Stimulated activated CD4-positive, alpha-beta T cell treated with anti-CD3 and anti-CD28 coated beads, Interleukin-12 subunit alpha, Interleukin-12 subunit beta, amount 100 ng/mL, for 4 hours (primary cell): ENCODE measurements around the gene PLPP6.
"Not testable (repeated sequence)": the region's sequence is repeated elsewhere in the genome, so short reads cannot be mapped to it uniquely, and the experiment has no call there.

ENCODE experiments used
- DNase-seq: peaks from one replicate; pipeline ENCODE4 v3.0.0-alpha.2; 2020

Gene PLPP6

DNA sequence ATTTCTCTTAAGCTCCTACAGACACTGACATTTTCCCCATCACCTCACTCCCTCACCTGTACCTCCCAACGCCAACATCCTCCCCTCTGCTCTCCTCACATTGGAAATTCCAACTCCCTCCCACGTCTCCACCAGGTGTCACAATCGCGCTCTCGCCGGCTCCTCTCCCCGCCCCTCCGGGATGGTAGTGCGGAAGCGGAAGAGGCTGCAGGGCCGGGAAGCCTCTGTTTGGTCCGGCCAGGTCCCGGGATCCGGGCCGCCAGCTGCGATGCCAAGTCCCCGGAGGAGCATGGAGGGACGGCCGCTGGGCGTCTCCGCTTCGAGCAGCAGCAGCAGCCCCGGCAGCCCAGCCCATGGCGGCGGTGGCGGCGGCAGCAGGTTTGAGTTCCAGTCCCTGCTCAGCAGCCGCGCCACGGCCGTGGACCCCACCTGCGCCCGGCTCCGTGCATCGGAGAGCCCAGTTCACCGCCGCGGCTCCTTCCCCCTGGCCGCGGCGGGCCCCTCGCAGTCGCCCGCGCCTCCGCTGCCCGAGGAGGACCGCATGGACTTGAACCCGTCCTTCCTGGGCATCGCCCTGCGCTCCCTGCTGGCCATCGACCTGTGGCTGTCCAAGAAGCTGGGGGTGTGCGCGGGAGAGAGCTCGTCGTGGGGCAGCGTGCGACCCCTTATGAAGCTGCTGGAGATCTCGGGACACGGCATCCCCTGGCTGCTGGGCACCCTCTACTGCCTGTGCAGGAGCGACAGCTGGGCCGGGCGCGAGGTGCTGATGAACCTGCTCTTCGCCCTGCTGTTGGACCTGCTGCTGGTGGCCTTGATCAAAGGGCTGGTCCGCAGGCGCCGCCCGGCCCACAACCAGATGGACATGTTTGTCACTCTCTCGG, at the start of gene PLPP6:
Gene PLPP6 (plus strand): TSS at position 187 of the 881 bp plus-strand sequence. CDS start 82 bp downstream, at position 269.
- DNase-seq = peak; percentile 60

GRCh38 chr9:4614627-4615026, 47.5 kb upstream of the PLPP6 start:
- DNase-seq = no peak

DNA sequence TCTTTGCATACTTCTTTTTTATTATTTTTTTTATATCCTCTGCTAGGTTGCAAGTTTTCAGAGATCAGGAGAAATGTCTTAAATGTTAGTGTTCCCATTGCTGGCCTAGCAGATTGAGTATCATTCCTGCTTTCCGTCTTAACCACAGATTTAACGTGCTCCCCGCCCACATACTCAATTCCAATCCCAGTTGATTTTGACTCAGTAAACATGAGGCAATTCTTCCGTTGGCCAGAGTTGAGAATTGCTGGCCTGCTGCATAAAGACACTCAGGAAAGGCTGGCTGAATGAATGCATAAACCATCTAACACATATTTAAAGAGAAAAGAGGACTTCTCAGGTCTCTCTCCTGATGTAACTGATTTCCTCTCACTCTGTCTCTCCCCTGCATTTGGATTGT, 46.8 kb upstream of the PLPP6 start:
- DNase-seq = no peak

DNA sequence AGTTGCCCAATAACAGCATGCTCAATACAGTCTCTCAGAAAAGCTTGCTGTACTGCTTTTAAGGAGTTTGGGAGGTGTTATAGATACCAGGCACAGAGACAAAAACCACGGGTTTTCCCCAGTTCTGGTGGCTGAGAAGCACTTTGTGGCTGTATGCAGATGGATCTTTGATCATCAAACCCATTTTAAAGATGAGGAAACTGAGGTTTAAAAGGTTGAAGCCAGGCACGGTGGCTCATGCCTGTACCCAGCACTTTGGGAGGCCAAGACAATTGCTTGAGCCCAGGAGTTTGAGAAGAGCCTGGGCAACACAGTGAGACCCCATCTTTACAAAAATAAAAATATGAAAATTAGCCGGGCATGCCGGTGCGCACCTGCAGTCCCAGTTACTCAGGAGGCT, 46.3 kb upstream of the PLPP6 start:
- DNase-seq = no peak

GRCh38 chr9:4617752-4618151, 44.3 kb upstream of the PLPP6 start:
- no peak for DNase-seq

- DNase-seq = no peak
These were observed 43.4 kb upstream of the PLPP6 start for GRCh38 chr9:4618700-4619099.

GRCh38 chr9:4620057-4620765, 41.9 kb upstream of the PLPP6 start:
- DNase-seq = no peak

GRCh38 chr9:4620881-4621555, 41.1 kb upstream of the PLPP6 start:
- DNase-seq = no peak

- DNase-seq = no peak
These were observed 40.1 kb upstream of the PLPP6 start for GRCh38 chr9:4622016-4622415.

GRCh38 chr9:4630836-4631235, 31.3 kb upstream of the PLPP6 start:
- no peak for DNase-seq

- no peak for DNase-seq
These were observed 23.1 kb upstream of the PLPP6 start for GRCh38 chr9:4638968-4639367.

DNA sequence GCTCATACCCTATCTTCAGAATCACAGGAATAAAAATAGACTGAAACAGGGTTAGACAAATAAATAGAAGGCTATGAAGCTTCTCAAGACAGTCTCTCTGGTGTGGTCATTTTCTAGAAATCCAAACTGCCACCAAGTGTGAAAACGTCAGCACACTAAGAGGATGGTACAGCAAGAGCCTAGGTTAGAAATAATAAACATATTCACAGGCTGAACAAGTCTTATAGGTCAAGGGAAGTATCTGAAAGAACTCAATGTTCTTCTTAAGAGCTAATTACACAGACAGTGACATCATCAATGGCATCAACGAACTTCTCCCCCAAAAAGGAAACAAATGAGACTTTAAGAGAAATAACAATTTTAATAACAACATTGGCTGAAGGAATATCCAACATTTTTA, 22.7 kb upstream of the PLPP6 start:
- no peak for DNase-seq

GRCh38 chr9:4640027-4640426, 22.1 kb upstream of the PLPP6 start:
- no peak for DNase-seq

GRCh38 chr9:4642351-4642750, 19.7 kb upstream of the PLPP6 start:
- no peak for DNase-seq

GRCh38 chr9:4654084-4654483, 8.0 kb upstream of the PLPP6 start:
- DNase-seq = no peak

DNA sequence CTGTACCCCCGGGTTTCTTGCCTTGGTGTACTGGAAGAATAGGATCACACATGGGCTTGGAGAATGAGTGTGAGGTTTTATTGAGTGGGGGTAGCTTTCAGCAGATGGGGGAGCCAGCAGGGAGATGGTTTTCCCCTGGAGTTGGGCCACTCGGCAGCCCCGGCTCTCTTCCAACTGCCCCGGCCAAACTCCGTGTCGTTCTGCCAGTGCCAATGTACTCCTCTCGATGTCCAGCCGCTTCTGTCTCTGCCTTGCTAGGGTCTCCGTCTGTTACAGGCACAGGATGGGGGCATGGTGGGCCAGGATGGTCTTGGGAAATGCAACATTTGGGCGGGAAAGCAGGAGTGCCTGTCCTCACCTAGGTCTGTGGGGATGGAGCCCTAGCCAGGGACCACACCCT, 7.6 kb upstream of the PLPP6 start:
- DNase-seq = no peak

DNA sequence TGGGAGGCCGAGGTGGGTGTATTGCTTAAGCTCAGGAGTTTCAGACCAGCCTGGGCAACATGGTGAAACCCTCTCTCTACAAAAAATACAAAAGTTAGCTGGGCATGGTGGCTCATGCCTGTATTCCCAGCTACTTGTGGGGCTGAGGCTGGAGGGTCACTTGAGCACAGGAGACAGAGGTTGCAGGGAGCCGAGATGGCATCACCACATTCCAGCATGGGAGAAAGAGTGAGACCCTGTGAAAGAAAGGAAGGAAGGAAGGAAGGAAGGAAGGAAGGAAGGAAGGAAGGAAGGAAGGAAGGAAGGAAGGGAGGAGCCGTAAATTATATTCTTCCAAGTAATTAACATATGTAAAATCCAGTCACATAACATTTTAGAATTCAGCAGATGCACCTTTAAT, 5.9 kb upstream of the PLPP6 start:
- DNase-seq = not testable (repeated sequence)

DNA sequence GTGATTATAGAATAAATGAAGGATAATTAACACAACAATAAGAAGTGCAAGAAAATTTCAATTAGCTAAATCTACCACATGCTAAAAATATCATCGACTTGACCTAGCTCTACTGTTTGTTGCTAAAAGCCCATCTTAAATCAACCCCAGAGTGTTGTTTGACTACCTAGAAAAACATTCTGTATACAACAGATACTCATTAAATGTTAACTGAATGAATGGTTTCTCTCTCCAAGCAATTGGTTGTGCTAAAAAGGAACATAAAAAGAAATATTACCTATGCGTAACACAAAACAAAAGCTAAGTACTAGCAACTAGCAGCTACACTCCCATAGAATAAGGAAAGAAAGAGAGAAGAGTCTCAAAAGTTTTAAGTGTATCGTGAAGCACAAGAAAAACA, 5.5 kb upstream of the PLPP6 start:
- DNase-seq = no peak

GRCh38 chr9:4657426-4658159, 4.5 kb upstream of the PLPP6 start:
- DNase-seq = no peak

GRCh38 chr9:4660665-4661064, 1.4 kb upstream of the PLPP6 start:
- not testable (repeated sequence) for DNase-seq

DNA sequence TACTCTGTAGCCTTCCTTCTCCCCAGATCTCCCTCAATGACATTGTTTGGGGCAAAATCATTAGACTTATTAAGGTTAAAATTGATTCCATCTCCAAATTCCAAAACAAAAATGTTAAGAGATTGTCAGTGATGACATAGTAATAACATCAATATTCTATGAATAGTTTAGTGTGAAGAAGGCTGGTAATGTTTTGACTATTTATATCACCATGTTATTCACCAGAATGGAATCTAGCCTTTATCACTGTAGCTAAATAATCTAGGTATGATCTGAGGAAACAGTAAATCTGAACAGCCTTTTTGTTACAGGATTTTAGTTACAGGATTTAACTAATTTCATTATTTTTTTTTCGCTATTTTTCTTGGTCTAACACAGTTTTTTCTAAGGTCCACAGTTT, 929 bp upstream of the PLPP6 start:
- no peak for DNase-seq

GRCh38 chr9:4661611-4662010, 483 bp upstream of the PLPP6 start:
- DNase-seq = no peak
